Kidney (tissue), 14 donors: ENCODE data around the gene PPIL1. TPM values are rescaled to one million over a fixed set of nuclear protein-coding genes. Genes with fewer than 3 reads are reported as not detected.
"Not testable (repeated sequence)": the region's sequence is repeated elsewhere in the genome, so short reads cannot be mapped to it uniquely, and the experiment has no call there.

ENCODE experiments used
- DNase-seq, 5 donors: peaks; one replicate each; pipeline ENCODE4 v3.0.0-alpha.2; 2013 to 2020
- FAIRE-seq: peaks from 2 replicates; lab custom pipeline; 2012; peaks lifted over from hg19 to GRCh38; lab: Jason Lieb, UNC
- H3K27ac ChIP-seq, 2 donors: one replicate each; pipeline ENCODE4 v1.7.0; 2013; ENCODE audit warnings: low read depth in 2 of 2, low read length in 2 of 2, inconsistent platforms in 1 of 2
- H3K27me3 ChIP-seq: one replicate; pipeline ENCODE4 v1.7.1; 2013; ENCODE audit warnings: low read length, inconsistent platforms; ENCODE audit not compliant: control insufficient read depth, insufficient read depth
- H3K36me3 ChIP-seq, 3 donors: one replicate each; pipeline versions ENCODE4 v1.7.0 to v1.7.1; 2013; ENCODE audit warnings: low read length in 3 of 3, control low read depth in 1 of 3, inconsistent platforms in 1 of 3; ENCODE audit not compliant: insufficient read depth in 3 of 3, control insufficient read depth in 2 of 3
- H3K4me1 ChIP-seq, 3 donors: one replicate each; pipeline versions ENCODE4 v1.7.0 to v1.7.1; 2013; ENCODE audit warnings: low read length in 3 of 3, inconsistent platforms in 1 of 3, low read depth in 1 of 3; ENCODE audit not compliant: control insufficient read depth in 2 of 3, insufficient read depth in 2 of 3
- H3K4me3 ChIP-seq, 3 donors: one replicate each; pipeline versions ENCODE4 v1.7.0 to v1.8.1; 2013; ENCODE audit warnings: low read length in 3 of 3, control low read depth in 1 of 3, inconsistent platforms in 1 of 3
- H3K9ac ChIP-seq, 3 donors: one replicate each; pipeline versions ENCODE4 v1.7.0 to v1.7.1; 2013; ENCODE audit warnings: low read length in 3 of 3, control low read depth in 1 of 3, inconsistent platforms in 1 of 3
- H3K9me3 ChIP-seq, 3 donors: one replicate each; pipeline versions ENCODE4 v1.7.0 to v1.7.1; 2013; ENCODE audit warnings: low read length in 3 of 3, control low read depth in 1 of 3, inconsistent platforms in 1 of 3; ENCODE audit not compliant: control insufficient read depth in 2 of 3, insufficient read depth in 1 of 3
- intact Hi-C: fragments of 100-400 bp; cut with DNase I; formaldehyde crosslinking; loops from one replicate; pipeline ENCODE4 v1.11.1; 2022
- polyA plus RNA-seq: library from polyadenylated mRNA; stranded (reverse); fragments of 350-450 nt; fragmentation: Illumina TruSeq; extraction: RNeasy Lipid Tissue Mini Kit (QIAGEN cat#74804); gene quantifications from one replicate; pipeline ENCODE4 v1.2.3, GENCODE V29; 2014; ENCODE audit warnings: low read depth, low replicate concordance; ENCODE audit not compliant: insufficient read depth
- total RNA-seq: library from RNA; stranded (reverse); fragmentation: NEBNext Ultra II Directional; extraction: Animal tissue kit (Norgen Biotek cat#: 25700); gene quantifications from one replicate; pipeline ENCODE4 v1.2.1, GENCODE V29; 2021
- TF ChIP-seq, protein P1 (sequence below): IDR thresholded peaks from 3 replicates; pipeline ENCODE4 v1.5.1; 2012; ENCODE audit warnings: mild to moderate bottlenecking, moderate library complexity, borderline replicate concordance; ENCODE audit not compliant: insufficient read depth; ENCODE audit errors: extremely low read depth
- donor health status: control.
- donor health status: control.
- donor health status: control.
- donor health status: control.
- donor health status: control.
- donor health status: DM: yes; HTN: yes; CAD: no.
- donor health status: Normal renal cell carcinoma (clear cell type).

PPIL1 gene
- total and polyA plus RNA-seq, 2 donors from 2014 or later: 21.3 to 40.1 TPM

DNA sequence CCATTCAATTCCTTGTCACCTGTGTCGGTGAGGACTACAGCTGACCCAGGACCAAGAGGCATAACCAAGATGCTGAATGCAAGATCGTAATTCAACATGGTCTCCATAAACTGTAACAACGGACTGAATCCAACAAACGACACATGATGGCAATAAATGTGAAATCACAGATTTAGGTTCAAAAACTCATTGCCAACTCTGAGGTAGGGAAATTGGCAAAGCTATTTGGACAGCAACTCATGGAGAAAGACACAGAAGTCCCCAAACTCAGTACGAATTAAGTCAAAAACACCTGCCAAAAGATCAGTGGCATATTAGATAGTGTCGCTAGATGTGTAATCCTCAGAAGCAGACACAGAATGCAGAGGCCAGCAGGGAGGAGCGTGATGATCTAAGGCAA is 60.4 kb downstream of the PPIL1 start:
- Histone ChIP-seq H3K9me3 (no peaks in the 10 kb centered on the region), H3K27me3 (no peaks in the 10 kb centered on the region), H3K4me3 (no peak overlapping the region), H3K36me3 (no peaks in the 10 kb centered on the region), H3K27ac (no peak overlapping the region), H3K9ac (no peak overlapping the region), H3K4me1 (peaks cover 0 to 4% (median 0%) of the 10 kb centered on the region in 3 donors)
- TF ChIP-seq, protein P1, sequence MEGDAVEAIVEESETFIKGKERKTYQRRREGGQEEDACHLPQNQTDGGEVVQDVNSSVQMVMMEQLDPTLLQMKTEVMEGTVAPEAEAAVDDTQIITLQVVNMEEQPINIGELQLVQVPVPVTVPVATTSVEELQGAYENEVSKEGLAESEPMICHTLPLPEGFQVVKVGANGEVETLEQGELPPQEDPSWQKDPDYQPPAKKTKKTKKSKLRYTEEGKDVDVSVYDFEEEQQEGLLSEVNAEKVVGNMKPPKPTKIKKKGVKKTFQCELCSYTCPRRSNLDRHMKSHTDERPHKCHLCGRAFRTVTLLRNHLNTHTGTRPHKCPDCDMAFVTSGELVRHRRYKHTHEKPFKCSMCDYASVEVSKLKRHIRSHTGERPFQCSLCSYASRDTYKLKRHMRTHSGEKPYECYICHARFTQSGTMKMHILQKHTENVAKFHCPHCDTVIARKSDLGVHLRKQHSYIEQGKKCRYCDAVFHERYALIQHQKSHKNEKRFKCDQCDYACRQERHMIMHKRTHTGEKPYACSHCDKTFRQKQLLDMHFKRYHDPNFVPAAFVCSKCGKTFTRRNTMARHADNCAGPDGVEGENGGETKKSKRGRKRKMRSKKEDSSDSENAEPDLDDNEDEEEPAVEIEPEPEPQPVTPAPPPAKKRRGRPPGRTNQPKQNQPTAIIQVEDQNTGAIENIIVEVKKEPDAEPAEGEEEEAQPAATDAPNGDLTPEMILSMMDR: no peak
- no peak for DNase-seq
- intact Hi-C loops: no loop called here
- no peak for FAIRE-seq

DNA sequence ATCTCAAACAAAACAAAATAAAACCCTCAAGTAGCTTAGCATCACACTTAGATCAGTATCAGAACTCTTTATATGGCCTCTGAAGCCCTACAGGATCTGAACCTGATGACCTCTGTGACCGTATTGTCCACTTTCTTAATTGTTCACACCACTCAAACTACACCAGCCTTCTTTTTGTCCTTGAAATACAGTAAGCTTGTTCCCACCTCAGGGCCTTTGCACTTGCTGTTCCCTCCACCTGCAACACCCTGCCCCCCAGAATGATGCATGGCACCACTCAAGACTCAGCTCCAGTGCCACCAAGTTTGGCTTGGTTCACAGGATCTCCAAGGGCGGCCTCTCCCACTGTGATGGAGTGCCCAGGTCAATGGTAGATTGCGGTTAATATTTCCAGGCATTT is 61.1 kb downstream of the PPIL1 start:
- no peak for DNase-seq
- no peak overlapping the region for H3K9ac ChIP-seq
- intact Hi-C loops: no loop called here
- no peak for FAIRE-seq
- H3K4me3 ChIP-seq: no peak overlapping the region
- no peaks in the 10 kb centered on the region for H3K27me3 ChIP-seq
- H3K27ac ChIP-seq: no peak overlapping the region
- no peaks in the 10 kb centered on the region for H3K36me3 ChIP-seq
- no peaks in the 10 kb centered on the region for H3K9me3 ChIP-seq
- peaks cover 0 to 3% (median 0%) of the 10 kb centered on the region in 3 donors for H3K4me1 ChIP-seq
- TF ChIP-seq, protein P1: no peak

DNA sequence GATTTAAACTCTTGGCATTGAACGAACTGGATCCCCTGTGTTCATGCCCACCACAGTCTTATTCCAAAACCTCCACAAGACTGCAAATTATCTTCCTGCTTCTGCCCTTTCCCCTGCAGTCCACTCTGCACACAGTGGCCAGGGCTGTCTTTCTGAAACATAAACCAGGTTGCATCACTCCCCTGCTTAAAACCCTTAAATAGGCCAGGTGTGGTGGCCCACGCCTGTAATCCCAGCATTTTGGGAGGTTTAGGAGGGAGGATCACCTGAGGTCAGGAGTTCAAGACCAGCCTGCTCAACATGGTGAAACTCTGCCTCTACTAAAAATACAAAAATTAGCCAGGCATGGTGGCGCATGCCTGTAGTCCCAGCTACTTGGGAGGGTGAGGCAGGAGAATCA is 61.6 kb downstream of the PPIL1 start:
- FAIRE-seq, H3K36me3 ChIP-seq: not testable (repeated sequence)

DNA sequence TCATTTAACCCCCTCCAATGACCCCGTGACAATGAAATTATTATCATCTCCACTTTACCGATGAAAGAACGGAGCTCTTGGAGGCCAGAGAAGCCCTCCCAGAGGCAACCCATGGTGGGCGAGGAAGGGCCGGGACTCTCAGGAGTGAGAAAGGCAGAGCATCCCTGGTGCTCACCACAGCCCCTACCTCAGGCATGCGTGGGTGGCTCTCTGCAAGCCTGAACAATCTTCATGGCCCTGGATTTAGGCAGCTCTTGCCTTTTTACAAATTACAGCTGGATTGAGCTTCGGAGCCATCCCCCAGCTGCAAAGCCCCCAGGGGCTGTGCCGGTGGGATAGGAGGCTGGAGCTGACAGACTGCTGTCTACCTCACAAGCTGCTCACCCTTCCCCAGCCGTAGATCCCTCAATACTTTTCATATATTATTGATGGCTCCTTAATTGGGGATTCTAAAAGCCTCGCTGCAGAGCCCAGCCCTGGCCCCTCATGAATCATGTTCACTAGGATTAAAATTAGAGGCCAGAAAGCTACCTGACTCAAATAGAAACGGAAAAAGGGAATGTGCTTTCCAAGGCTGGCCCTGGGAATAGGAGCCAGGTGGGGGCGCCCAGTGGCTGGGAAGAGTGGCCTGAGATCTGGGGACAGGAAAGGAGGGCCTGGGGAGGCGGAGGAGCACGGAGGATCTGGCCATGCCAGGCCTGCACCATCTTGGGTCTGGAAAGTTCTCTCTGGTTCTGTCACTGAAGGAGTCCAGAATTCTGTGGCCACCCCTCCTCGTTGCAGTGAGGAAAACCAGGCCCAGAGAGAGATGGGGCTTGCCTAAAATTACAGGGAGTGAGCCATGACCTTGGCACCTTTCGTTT is 64.4 kb downstream of the PPIL1 start:
- intact Hi-C loops: no loop called here
- Histone ChIP-seq H3K27me3 (no peaks in the 10 kb centered on the region), H3K9ac (no peak overlapping the region), H3K4me1 (no peaks in the 10 kb centered on the region), H3K36me3 (no peaks in the 10 kb centered on the region), H3K27ac (no peak overlapping the region), H3K9me3 (no peaks in the 10 kb centered on the region), H3K4me3 (no peak overlapping the region)
- peak in 4 of 5 donors; percentile 68 to 79 (median 74) for DNase-seq
- TF ChIP-seq, protein P1: no peak
- FAIRE-seq: no peak

More for the DNA sequence above, 61.6 kb downstream of the PPIL1 start:
- H3K9ac ChIP-seq, DNase-seq, H3K27me3 ChIP-seq, H3K4me1 ChIP-seq, H3K27ac ChIP-seq, H3K4me3 ChIP-seq, H3K9me3 ChIP-seq, intact Hi-C loops: not testable (repeated sequence)
